Upper lobe of right lung (tissue), 1 donor: Measurements from ENCODE around the gene PDE9A. TPM values are rescaled to one million over a fixed set of nuclear protein-coding genes. Genes with fewer than 3 reads are reported as not detected.

Source experiments
- ATAC-seq: fragments of 200-7000 bp; cut with Tn5 transposase; one replicate; pipeline ENCODE4 v1.9.1; 2020; ENCODE audit warnings: mild to moderate bottlenecking, moderate library complexity
- DNase-seq: peaks from one replicate; pipeline ENCODE4 v3.0.0-alpha.2; 2020
- H3K27ac ChIP-seq: fragments of 200-600 bp; one replicate; pipeline ENCODE4 v1.8.0; 2022
- H3K27me3 ChIP-seq: fragments of 200-600 bp; one replicate; pipeline ENCODE4 v1.8.0; 2022; ENCODE audit warnings: mild to moderate bottlenecking
- H3K36me3 ChIP-seq: fragments of 200-600 bp; one replicate; pipeline ENCODE4 v1.8.0; 2022
- H3K4me1 ChIP-seq: fragments of 200-600 bp; one replicate; pipeline ENCODE4 v1.8.0; 2022
- H3K4me3 ChIP-seq: fragments of 200-600 bp; one replicate; pipeline ENCODE4 v1.8.0; 2022; ENCODE audit warnings: mild to moderate bottlenecking
- H3K9me3 ChIP-seq: fragments of 200-600 bp; one replicate; pipeline ENCODE4 v1.8.0; 2022
- intact Hi-C: fragments of 100-400 bp; cut with DNase I; formaldehyde crosslinking; loops from one replicate; pipeline ENCODE4 v1.11.0; 2022
- total RNA-seq: library from RNA; stranded (reverse); fragmentation: NEBNext Ultra II Directional; extraction: Animal tissue kit (Norgen Biotek cat#: 25700); gene quantifications from one replicate; pipeline ENCODE4 v1.2.1, GENCODE V29; 2021
- TF ChIP-seq, protein P1 (sequence below): fragments of 200-600 bp; IDR thresholded peaks from one replicate; pipeline ENCODE4 v1.8.0; 2022; ENCODE audit warnings: antibody characterized with exemption
- donor health status: DM: no; HTN: yes; CAD: no; lungs with severe emphysema.

The PDE9A gene
- total RNA-seq, 1 donor from 2014 or later, result 15.3 TPM

DNA sequence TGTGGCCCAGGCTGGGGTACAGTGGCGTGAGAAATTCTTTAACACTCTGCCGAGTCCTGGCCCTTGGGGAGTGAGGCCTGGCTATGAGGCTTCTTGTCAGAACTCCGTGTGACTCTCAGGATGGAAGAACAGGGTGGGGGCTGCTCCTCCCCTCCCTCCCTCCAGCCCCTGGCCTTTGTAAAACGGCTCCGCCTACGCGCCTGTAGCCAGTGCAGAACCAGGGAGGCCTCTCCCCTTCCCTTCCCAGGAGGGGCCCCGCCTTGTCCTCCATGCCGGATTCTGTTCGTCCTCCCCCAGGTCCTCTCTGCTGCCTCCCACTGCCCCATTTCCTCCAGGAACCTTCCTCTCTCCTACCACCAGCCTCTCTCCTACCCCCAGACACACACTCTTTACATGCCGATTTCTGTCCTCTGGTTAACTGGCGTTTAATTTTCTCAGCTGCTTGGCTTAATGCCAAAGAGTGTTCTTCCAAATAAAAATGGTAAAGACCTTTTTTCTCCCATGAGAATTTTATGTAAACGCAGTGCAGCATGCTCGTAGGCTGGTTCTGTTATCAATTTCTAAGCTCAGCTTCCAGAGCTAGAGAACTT, 21.0 kb downstream of the PDE9A start:
- intact Hi-C loops, result no loop called here
- H3K4me1 ChIP-seq, result peaks cover 10% of the 10 kb centered on the region
- no peak overlapping the region for H3K4me3 ChIP-seq
- no peaks in the 10 kb centered on the region for H3K27me3 ChIP-seq
- no peaks in the 10 kb centered on the region for H3K36me3 ChIP-seq
- TF ChIP-seq, protein P1, sequence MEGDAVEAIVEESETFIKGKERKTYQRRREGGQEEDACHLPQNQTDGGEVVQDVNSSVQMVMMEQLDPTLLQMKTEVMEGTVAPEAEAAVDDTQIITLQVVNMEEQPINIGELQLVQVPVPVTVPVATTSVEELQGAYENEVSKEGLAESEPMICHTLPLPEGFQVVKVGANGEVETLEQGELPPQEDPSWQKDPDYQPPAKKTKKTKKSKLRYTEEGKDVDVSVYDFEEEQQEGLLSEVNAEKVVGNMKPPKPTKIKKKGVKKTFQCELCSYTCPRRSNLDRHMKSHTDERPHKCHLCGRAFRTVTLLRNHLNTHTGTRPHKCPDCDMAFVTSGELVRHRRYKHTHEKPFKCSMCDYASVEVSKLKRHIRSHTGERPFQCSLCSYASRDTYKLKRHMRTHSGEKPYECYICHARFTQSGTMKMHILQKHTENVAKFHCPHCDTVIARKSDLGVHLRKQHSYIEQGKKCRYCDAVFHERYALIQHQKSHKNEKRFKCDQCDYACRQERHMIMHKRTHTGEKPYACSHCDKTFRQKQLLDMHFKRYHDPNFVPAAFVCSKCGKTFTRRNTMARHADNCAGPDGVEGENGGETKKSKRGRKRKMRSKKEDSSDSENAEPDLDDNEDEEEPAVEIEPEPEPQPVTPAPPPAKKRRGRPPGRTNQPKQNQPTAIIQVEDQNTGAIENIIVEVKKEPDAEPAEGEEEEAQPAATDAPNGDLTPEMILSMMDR, result no peak
- ATAC-seq, result peak; percentile 32
- no peak overlapping the region for H3K27ac ChIP-seq
- no peaks in the 10 kb centered on the region for H3K9me3 ChIP-seq
- no peak for DNase-seq

DNA sequence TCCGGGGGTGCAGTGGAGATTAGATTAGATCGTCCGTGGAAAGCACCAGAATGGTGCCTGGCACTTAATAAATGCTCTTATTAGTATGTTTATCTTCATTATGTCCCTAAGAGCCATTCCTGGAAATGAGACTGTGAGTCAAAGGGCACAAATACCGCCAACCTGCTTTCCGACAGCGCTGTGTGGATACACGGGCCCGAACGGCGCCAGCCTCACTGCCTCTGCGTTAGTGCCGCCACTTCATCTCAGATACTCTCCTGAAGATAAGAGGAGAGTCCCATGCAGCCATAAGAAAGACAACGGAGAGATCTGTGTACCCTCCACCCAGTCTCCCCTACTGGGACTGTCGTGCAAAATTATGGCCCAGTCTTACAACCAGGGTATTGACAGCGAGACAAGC, 22.0 kb downstream of the PDE9A start:
- ATAC-seq, result no peak
- Histone ChIP-seq H3K36me3 (no peaks in the 10 kb centered on the region), H3K9me3 (no peaks in the 10 kb centered on the region), H3K27ac (no peak overlapping the region), H3K4me3 (no peak overlapping the region), H3K27me3 (no peaks in the 10 kb centered on the region), H3K4me1 (peaks cover 10% of the 10 kb centered on the region)
- DNase-seq, result no peak
- intact Hi-C loops, result no loop called here
- TF ChIP-seq, protein P1, result no peak

DNA sequence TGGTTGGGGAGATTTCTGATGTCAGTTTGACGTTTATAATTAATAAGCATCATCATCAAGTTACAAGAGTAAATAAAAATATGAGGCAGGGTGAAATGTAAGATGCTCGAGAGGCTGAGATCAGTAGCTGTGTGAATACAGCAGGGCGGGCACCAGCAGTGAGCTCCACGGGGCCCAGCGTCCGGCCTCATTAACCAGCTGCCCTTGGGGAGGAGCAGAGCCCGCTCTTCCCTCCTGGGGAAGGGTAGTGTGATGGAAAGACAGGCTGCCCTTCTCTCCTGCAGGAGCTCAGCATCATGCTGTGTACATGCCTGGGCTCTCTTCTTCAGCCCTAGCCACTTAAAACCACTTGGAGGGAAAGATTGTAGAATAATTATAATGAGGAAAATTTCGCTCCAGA, 23.4 kb downstream of the PDE9A start:
- Histone ChIP-seq H3K4me3 (no peak overlapping the region), H3K27ac (no peak overlapping the region), H3K27me3 (no peaks in the 10 kb centered on the region), H3K4me1 (peaks cover 8% of the 10 kb centered on the region), H3K36me3 (no peaks in the 10 kb centered on the region), H3K9me3 (no peaks in the 10 kb centered on the region)
- no peak for ATAC-seq
- TF ChIP-seq, protein P1, result no peak
- intact Hi-C loops, result no loop called here
- DNase-seq, result no peak

DNA sequence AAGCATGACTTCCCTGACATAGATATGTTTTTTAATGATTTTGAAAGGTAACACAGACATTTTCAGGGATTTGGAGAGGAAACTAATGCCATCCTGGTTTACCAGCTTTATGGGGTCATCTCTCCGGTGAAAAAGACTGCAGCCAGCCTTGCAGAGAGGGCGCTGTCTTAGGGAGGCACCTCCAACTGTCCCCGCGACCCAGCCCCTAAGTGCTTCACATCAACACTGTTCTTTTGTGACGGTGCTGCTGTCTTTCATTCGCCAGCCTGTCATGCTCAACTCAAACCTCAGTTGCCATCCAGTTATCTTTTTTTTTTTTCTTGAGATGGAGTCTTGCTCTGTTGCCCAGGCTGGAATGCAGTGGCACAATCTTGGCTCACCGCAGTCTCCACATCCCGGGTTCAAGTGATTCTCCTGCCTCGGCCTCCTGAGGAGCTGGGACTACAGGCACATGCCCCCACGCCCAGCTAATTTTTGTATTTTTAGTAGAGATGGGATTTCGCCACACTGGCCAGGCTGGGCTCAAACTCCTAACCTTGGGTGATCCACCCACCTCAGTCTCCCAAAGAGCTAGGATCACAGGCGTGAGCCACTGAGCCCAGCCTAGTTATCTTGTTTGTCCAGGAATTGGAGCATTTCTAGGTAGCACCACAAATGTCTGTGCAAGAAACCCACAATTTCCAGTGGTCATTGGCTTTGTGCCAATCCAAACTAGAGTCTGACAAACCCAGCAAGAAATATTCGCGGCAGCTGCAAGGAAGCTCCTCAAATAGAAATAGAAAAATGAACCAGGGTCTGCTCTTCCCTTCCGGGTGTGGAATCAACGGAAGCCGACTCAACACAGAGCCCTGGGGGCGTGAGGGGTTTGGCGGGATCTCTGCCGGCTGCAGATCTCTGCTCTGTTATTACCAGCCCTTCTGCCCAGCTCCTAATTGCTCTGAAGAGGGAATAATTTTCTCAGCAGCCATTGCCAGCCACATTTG, 24.2 kb downstream of the PDE9A start:
- H3K27me3 ChIP-seq, result no peaks in the 10 kb centered on the region
- intact Hi-C loops, result no loop called here
- DNase-seq, result no peak
- H3K4me1 ChIP-seq, result no peaks in the 10 kb centered on the region
- no peak overlapping the region for H3K27ac ChIP-seq
- no peaks in the 10 kb centered on the region for H3K9me3 ChIP-seq
- no peaks in the 10 kb centered on the region for H3K36me3 ChIP-seq
- TF ChIP-seq, protein P1, result no peak
- no peak for ATAC-seq
- no peak overlapping the region for H3K4me3 ChIP-seq

DNA sequence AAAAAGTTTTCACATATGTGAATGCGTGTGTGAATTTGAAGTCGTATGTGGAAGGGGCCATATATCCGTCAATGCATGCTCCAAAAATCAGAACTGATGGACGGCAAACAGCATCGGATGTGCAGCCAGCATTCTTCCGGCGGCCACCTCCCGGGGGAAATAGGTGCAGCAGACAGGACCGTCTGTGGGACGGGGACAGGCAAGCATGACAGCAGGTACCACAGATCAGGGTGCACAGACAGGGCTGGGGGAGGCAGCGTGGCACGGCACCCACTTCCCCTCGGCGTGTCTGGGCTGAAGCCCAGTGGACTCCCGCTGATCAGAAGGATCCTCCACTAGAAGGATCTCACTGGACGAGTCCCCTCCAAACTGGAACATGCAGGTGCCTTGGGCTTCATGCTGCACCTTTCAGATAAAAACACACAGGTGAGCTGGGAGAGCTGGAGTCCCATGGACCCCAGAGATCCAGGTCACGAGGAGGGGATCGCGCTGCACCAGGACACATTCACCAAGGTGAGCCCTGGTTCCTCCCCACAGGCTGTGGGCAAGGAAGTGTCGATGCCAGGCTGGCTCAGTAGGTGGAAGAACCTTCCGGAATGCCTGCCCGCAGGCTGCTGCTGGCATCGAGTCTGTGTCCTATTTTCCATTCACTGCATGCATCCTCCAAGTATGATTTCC, 25.3 kb downstream of the PDE9A start:
- Histone ChIP-seq H3K27me3 (no peaks in the 10 kb centered on the region), H3K36me3 (no peaks in the 10 kb centered on the region), H3K4me1 (no peaks in the 10 kb centered on the region), H3K27ac (no peak overlapping the region), H3K4me3 (no peak overlapping the region), H3K9me3 (no peaks in the 10 kb centered on the region)
- TF ChIP-seq, protein P1, result no peak
- ATAC-seq (no peak), DNase-seq (no peak)
- intact Hi-C loops, result no loop called here
